Testis (tissue), 3 donors: ENCODE results near the gene PLD1. TPM values are rescaled to one million over a fixed set of nuclear protein-coding genes. Genes with fewer than 3 reads are reported as not detected.

Source experiments
- DNase-seq: peaks from one replicate; pipeline ENCODE4 v3.0.0-alpha.2; 2019
- H3K27ac ChIP-seq, 2 donors: fragments of 200-600 bp; sonication (generic); one replicate each; pipeline ENCODE4 v1.5.1; 2019
- H3K27me3 ChIP-seq: fragments of 200-600 bp; sonication (generic); one replicate; pipeline ENCODE4 v1.5.1; 2019
- H3K36me3 ChIP-seq: fragments of 200-600 bp; sonication (generic); one replicate; pipeline ENCODE4 v1.5.1; 2017; ENCODE audit warnings: low read depth; ENCODE audit errors: missing control alignments
- H3K4me1 ChIP-seq: fragments of 200-600 bp; sonication (generic); one replicate; pipeline ENCODE4 v1.5.1; 2019
- H3K4me3 ChIP-seq, 2 donors: fragments of 200-600 bp; sonication (generic); one replicate each; pipeline ENCODE4 v1.5.1; 2017 to 2019
- H3K9me3 ChIP-seq: fragments of 200-600 bp; sonication (generic); one replicate; pipeline ENCODE4 v1.5.1; 2017
- POLR2A ChIP-seq: fragments of 450-650 bp; IDR thresholded peaks from one replicate; pipeline ENCODE4 v1.6.1; 2017; ENCODE audit warnings: antibody characterized with exemption, mild to moderate bottlenecking, moderate library complexity
- WGBS, 2 donors: methylation state at CpG; one replicate each; pipeline ENCODE4 v1.1.5; 2018; 5-methylcytosine and 5-hydroxymethylcytosine counted together
- intact Hi-C: fragments of 100-400 bp; cut with DNase I; formaldehyde crosslinking; loops from one replicate; pipeline ENCODE4 v1.15.1; 2023; ENCODE audit warnings: low total_unique reads
- polyA plus RNA-seq: library from polyadenylated mRNA; stranded (reverse); fragments of 350-450 nt; fragmentation: Illumina TruSeq; extraction: RNeasy Lipid Tissue Mini Kit (QIAGEN cat#74804); gene quantifications from one replicate; pipeline ENCODE4 v1.2.3, GENCODE V29; 2014; ENCODE audit warnings: low read depth, low replicate concordance; ENCODE audit not compliant: insufficient read depth
- total RNA-seq, 2 donors: library from RNA; depleted of rRNA; stranded (reverse); fragments of >200 nt; gene quantifications; one replicate each; pipeline ENCODE4 v1.2.3, GENCODE V29; 2016
- TF ChIP-seq, protein P1 (sequence below), 3 experiments: fragments of 450-650 bp in 2 of 3; fragments of 200-600 bp in 1 of 3; sonication (generic) in 1 of 3; IDR thresholded peaks; one replicate each; pipeline ENCODE4 v1.5.1; 2016 to 2019; ENCODE audit warnings: antibody characterized with exemption in 3 of 3, mild to moderate bottlenecking in 2 of 3, moderate library complexity in 1 of 3

The PLD1 gene
- total and polyA plus RNA-seq, 3 donors from 2014 or later = 10.7 to 27.4 (median 19.1) TPM

DNA sequence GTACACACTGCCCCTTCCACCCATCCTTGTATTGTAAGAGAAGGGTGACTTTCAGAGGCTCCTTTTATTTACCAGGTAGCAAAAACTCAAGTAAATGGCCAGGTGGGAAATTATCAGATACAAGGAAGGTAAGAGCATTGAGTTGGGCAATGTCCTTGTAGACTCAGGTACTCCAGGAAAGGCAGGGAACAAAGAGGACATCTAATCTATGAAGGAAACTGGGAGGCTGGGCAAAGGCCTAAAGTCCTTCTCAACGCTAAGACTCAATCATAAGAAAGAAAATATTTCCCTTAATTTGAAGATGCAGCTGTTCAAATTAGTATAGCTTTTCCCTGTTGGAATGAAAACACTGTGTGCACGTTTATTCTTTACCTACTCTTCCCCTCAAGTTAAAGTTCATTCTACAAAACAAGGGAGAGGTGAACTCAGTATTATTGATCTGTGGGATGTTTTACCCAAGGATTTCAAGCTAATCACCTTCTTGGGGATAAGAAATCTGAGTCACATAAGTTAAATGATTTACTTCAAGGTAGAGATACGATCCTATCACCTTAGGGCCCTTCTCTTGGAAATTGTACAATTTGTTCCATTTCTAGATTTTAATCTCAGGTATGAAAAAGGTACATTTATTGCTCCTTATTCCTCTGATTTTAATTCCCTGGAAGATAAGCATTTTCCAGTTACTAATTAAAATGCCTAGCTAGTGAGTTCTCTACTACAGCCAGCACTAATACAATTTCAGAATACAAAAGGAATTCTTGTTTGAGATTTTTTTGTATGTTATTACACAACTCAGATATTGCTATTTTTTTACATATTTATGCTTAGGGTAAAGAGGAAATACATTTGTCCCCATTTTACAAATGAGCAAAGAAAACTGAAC lies 80.6 kb downstream of the PLD1 start:
- H3K9me3 ChIP-seq = no peaks in the 10 kb centered on the region
- DNase-seq = no peak
- no peaks in the 10 kb centered on the region for H3K27me3 ChIP-seq
- H3K4me3 ChIP-seq = no peak overlapping the region
- no peak overlapping the region for H3K27ac ChIP-seq
- intact Hi-C loops = no loop called here
- no peaks in the 10 kb centered on the region for H3K4me1 ChIP-seq
- no peaks in the 10 kb centered on the region for H3K36me3 ChIP-seq
- 81 to 86% methylated on average over 3 of the region's 3 CpGs for WGBS, 2 donors
- TF ChIP-seq, protein P1, sequence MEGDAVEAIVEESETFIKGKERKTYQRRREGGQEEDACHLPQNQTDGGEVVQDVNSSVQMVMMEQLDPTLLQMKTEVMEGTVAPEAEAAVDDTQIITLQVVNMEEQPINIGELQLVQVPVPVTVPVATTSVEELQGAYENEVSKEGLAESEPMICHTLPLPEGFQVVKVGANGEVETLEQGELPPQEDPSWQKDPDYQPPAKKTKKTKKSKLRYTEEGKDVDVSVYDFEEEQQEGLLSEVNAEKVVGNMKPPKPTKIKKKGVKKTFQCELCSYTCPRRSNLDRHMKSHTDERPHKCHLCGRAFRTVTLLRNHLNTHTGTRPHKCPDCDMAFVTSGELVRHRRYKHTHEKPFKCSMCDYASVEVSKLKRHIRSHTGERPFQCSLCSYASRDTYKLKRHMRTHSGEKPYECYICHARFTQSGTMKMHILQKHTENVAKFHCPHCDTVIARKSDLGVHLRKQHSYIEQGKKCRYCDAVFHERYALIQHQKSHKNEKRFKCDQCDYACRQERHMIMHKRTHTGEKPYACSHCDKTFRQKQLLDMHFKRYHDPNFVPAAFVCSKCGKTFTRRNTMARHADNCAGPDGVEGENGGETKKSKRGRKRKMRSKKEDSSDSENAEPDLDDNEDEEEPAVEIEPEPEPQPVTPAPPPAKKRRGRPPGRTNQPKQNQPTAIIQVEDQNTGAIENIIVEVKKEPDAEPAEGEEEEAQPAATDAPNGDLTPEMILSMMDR (IDR thresholded peaks at IDR 0.05) = no peak
- no peak for TF ChIP-seq POLR2A

DNA sequence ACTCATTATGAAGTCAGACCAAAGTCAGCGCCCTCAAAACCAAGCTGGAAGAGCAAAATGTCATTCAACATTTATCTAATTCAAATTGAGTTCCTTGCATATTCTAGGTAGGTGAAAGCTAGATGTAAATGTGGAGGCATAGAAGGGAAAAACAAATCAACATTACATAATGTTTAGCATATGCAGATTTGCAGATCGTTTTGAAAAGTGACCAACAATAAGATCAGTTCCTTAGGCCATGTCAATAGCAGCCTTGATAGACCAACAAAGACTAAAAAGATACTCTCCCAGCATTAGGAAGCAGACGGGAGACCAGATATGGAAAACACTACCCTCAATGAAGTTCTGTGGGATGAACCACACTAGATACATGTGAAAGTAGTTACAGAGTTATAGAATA lies 83.0 kb downstream of the PLD1 start:
- WGBS, 2 donors = 75 to 79% methylated on average over 3 of the region's 3 CpGs
- no peaks in the 10 kb centered on the region for H3K36me3 ChIP-seq
- no peaks in the 10 kb centered on the region for H3K27me3 ChIP-seq
- DNase-seq = no peak
- H3K27ac ChIP-seq = no peak overlapping the region
- no peaks in the 10 kb centered on the region for H3K4me1 ChIP-seq
- TF ChIP-seq, protein P1 (IDR thresholded peaks at IDR 0.05) = no peak
- TF ChIP-seq POLR2A = no peak
- H3K4me3 ChIP-seq = no peak overlapping the region
- no peaks in the 10 kb centered on the region for H3K9me3 ChIP-seq
- intact Hi-C loops = no loop called here

DNA sequence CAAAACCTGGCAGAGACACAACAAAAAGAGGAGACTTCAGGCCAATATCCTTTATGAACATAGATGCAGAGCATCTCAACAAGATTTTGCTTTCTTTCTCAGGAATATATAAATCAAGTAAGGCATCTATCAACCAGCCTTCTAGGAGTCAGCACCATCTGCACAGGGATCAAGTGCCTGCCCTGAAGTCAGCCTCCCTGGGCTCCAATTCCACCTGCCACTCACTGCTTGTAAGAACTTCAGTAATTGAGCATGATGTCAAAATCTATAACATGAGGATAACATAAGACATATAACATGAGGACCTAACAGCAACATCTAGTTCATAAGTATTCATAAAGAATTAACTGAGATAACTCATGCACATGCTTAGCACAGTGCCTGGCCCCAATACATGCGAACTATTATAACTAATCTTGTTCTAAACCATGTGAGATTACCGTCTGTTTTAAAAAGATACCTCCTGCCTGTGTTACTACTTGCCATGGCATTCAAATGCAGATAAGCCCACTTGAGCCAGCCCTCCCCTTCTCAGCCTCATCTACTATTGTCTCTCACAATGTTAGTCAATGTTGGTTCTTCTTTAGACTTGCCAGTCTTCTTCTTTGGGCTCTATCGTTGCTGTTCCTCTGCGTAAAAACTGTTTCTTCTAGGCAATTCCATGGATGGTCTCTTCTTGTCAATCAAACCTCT lies 91.6 kb downstream of the PLD1 start:
- WGBS, 2 donors = 85 to 89% methylated on average over 4 of the region's 4 CpGs

DNA sequence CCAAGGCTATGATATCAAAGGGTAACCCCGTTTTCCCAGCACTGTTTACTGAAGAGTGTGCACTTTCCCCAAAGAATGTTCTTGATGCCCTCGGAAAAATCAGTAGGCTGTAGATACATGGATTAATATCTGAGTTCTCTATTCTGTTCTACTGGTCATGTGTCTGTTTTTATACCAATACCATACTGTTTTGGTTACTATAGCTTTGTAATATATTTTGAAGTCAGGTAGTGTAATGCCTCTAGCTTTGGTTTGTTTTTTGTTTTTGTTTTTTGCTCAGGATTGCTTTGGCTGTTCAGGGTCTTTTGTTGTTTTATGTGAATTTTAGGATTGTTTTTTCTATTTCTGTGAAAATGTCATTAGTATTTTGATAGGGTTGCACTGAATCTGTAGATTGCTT lies 95.1 kb downstream of the PLD1 start:
- no peaks in the 10 kb centered on the region for H3K27me3 ChIP-seq
- H3K4me3 ChIP-seq = no peak overlapping the region
- WGBS, 2 donors = 91 to 93% methylated on average over 2 of the region's 2 CpGs
- no peaks in the 10 kb centered on the region for H3K9me3 ChIP-seq
- H3K27ac ChIP-seq = no peak overlapping the region
- intact Hi-C loops = no loop called here
- no peaks in the 10 kb centered on the region for H3K36me3 ChIP-seq
- no peaks in the 10 kb centered on the region for H3K4me1 ChIP-seq
- TF ChIP-seq, protein P1 (IDR thresholded peaks at IDR 0.05) = no peak
- no peak for TF ChIP-seq POLR2A
- DNase-seq = no peak

More for the DNA sequence above, 91.6 kb downstream of the PLD1 start:
- Histone ChIP-seq H3K9me3 (no peaks in the 10 kb centered on the region), H3K4me1 (no peaks in the 10 kb centered on the region), H3K27me3 (no peaks in the 10 kb centered on the region), H3K36me3 (no peaks in the 10 kb centered on the region), H3K4me3 (no peak overlapping the region), H3K27ac (no peak overlapping the region)
- intact Hi-C loops = no loop called here
- TF ChIP-seq, protein P1 (IDR thresholded peaks at IDR 0.05) = no peak
- no peak for TF ChIP-seq POLR2A
- DNase-seq = no peak
